HPDE6-E6E7 (cell line): ENCODE results near the gene RBM44.

Experiments
- DNase-seq: peaks from one replicate; pipeline ENCODE4 v3.0.0; 2011; ENCODE audit warnings: missing footprints; ENCODE audit errors: extremely low spot score

The RBM44 gene

GRCh38 chr2:237885111-237885930, 86.7 kb downstream of the RBM44 start:
- no peak for DNase-seq

- no peak for DNase-seq
Observed at GRCh38 chr2:237885931-237886684, 87.5 kb downstream of the RBM44 start.

- DNase-seq = no peak
Observed at GRCh38 chr2:237886685-237887481, 88.3 kb downstream of the RBM44 start.

- DNase-seq = no peak
Observed at GRCh38 chr2:237888389-237888788, 89.8 kb downstream of the RBM44 start.

GRCh38 chr2:237889016-237889415, 90.4 kb downstream of the RBM44 start:
- DNase-seq = no peak

- no peak for DNase-seq
Observed at GRCh38 chr2:237889811-237890210, 91.2 kb downstream of the RBM44 start.
